PFSK-1 (cell line): ENCODE measurements around the gene MAP2K5.

ENCODE experiments used
- FOXP2 ChIP-seq: optimal IDR thresholded peaks from 2 replicates; pipeline ENCODE3; 2011; ENCODE audit warnings: borderline replicate concordance, control low read depth, inconsistent platforms; ENCODE audit not compliant: insufficient read depth; ENCODE audit errors: extremely low read length, extremely low read depth
- POLR2AphosphoS5 ChIP-seq: IDR thresholded peaks from 2 replicates; pipeline ENCODE4 v1.6.1; 2012; ENCODE audit warnings: low read depth, mild to moderate bottlenecking, control low read depth, low read length, moderate library complexity
- REST ChIP-seq, 2 experiments: IDR thresholded peaks; 2 replicates each; pipeline versions ENCODE4 v1.6.1 to v1.8.0; 2011 to 2012; ENCODE audit warnings: low read depth in 2 of 2, low read length in 2 of 2, control low read depth in 1 of 2, inconsistent platforms in 1 of 2, mild to moderate bottlenecking in 1 of 2, moderate library complexity in 1 of 2; ENCODE audit not compliant: insufficient read depth in 1 of 2
- SIN3A ChIP-seq: IDR thresholded peaks from 2 replicates; pipeline ENCODE4 v1.6.1; 2012; ENCODE audit warnings: mild to moderate bottlenecking, low read length, moderate library complexity, borderline replicate concordance; ENCODE audit not compliant: insufficient read depth
- TAF1 ChIP-seq: IDR thresholded peaks from 2 replicates; pipeline ENCODE4 v1.6.1; 2012; ENCODE audit warnings: low read length, control low read depth, borderline replicate concordance; ENCODE audit not compliant: insufficient read depth

Gene MAP2K5

GRCh38 chr15:67805666-67806516 lies 263.4 kb downstream of the MAP2K5 start:
- TF ChIP-seq TAF1: no peak
- TF ChIP-seq REST (IDR thresholded peaks at IDR 0.05; ENCODE audit: insufficient read depth in 1 of 2, low read depth in 2 of 2, low read length in 2 of 2): no peak
- no peak for TF ChIP-seq POLR2AphosphoS5
- TF ChIP-seq SIN3A: no peak
- TF ChIP-seq FOXP2: no peak

- no peak for TF ChIP-seq FOXP2
- no peak for TF ChIP-seq SIN3A
Measured at GRCh38 chr15:67806536-67806935, 264.0 kb downstream of the MAP2K5 start.

- TF ChIP-seq TAF1 (no peak), REST (IDR thresholded peaks at IDR 0.05; ENCODE audit: insufficient read depth in 1 of 2, low read depth in 2 of 2, low read length in 2 of 2) (no peak), POLR2AphosphoS5 (no peak), SIN3A (no peak), FOXP2 (no peak)
Measured at GRCh38 chr15:67807141-67807540, 264.6 kb downstream of the MAP2K5 start.

- no peak for TF ChIP-seq POLR2AphosphoS5
- no peak for TF ChIP-seq REST (IDR thresholded peaks at IDR 0.05; ENCODE audit: insufficient read depth in 1 of 2, low read depth in 2 of 2, low read length in 2 of 2)
- no peak for TF ChIP-seq TAF1
Measured at GRCh38 chr15:67807836-67808235, 265.3 kb downstream of the MAP2K5 start.

GRCh38 chr15:67808821-67809220 lies 266.3 kb downstream of the MAP2K5 start:
- TF ChIP-seq REST (IDR thresholded peaks at IDR 0.05; ENCODE audit: insufficient read depth in 1 of 2, low read depth in 2 of 2, low read length in 2 of 2): no peak
- TF ChIP-seq TAF1: no peak
- TF ChIP-seq FOXP2: no peak
- no peak for TF ChIP-seq POLR2AphosphoS5
- TF ChIP-seq SIN3A: no peak
